Tibial nerve (tissue), 4 donors: ENCODE measurements around the gene AP4B1. TPM values are rescaled to one million over a fixed set of nuclear protein-coding genes. Genes with fewer than 3 reads are reported as not detected.

Source experiments
- DNase-seq, 2 donors: peaks; one replicate each; pipeline ENCODE4 v3.0.0-alpha.2; 2019; ENCODE audit warnings: low spot score in 2 of 2
- H3K27ac ChIP-seq, 4 donors: fragments of 200-600 bp; sonication (generic) in 3 of 4; one replicate each; pipeline ENCODE4 v1.5.1; 2017 to 2019; ENCODE audit warnings: mild to moderate bottlenecking in 1 of 4
- H3K27me3 ChIP-seq, 2 donors: fragments of 200-600 bp; sonication (generic) in 1 of 2; one replicate each; pipeline versions ENCODE4 v1.5.1 to v1.6.0; 2017 to 2019
- H3K36me3 ChIP-seq, 3 donors: fragments of 200-600 bp; sonication (generic); one replicate each; pipeline ENCODE4 v1.5.1; 2018 to 2019
- H3K4me1 ChIP-seq, 4 donors: fragments of 200-600 bp; sonication (generic) in 3 of 4; one replicate each; pipeline ENCODE4 v1.5.1; 2017 to 2019
- H3K4me3 ChIP-seq, 4 donors: fragments of 200-600 bp; sonication (generic) in 3 of 4; one replicate each; pipeline ENCODE4 v1.5.1; 2017 to 2019; ENCODE audit warnings: mild to moderate bottlenecking in 1 of 4, moderate library complexity in 1 of 4
- H3K9me3 ChIP-seq, 4 donors: fragments of 200-600 bp; sonication (generic) in 3 of 4; one replicate each; pipeline ENCODE4 v1.5.1; 2017 to 2019
- CTCF ChIP-seq, 5 experiments: fragments of 200-600 bp in 3 of 5; fragments of 450-650 bp in 2 of 5; sonication (generic) in 3 of 5; IDR thresholded peaks; one replicate each; pipeline ENCODE4 v1.5.1; 2016 to 2019; ENCODE audit warnings: antibody characterized with exemption in 5 of 5, mild to moderate bottlenecking in 3 of 5, moderate library complexity in 2 of 5
- EP300 ChIP-seq, 2 donors: sonication (generic); formaldehyde crosslinking; IDR thresholded peaks; one replicate each; pipeline ENCODE4 v1.6.1; 2017; ENCODE audit warnings: antibody characterized with exemption in 2 of 2, mild to moderate bottlenecking in 1 of 2
- POLR2A ChIP-seq, 2 donors: fragments of 450-650 bp; IDR thresholded peaks; one replicate each; pipeline ENCODE4 v1.6.1; 2017; ENCODE audit warnings: antibody characterized with exemption in 2 of 2, mild to moderate bottlenecking in 2 of 2, moderate library complexity in 2 of 2
- WGBS, 2 donors: methylation state at CpG; one replicate each; pipeline ENCODE4 v1.1.5; 2018; 5-methylcytosine and 5-hydroxymethylcytosine counted together
- total RNA-seq, 4 donors: library from RNA; depleted of rRNA; stranded (reverse); fragments of >200 nt; gene quantifications; one replicate each; pipeline ENCODE4 v1.1.0, GENCODE V29; 2016

AP4B1 gene
- total RNA-seq, 4 donors from 2014 or later, result 22.1 to 39.9 (median 34.5) TPM

- Histone ChIP-seq H3K9me3 (no peaks in the 10 kb centered on the region), H3K4me1 (peaks cover 0 to 7% (median 0%) of the 10 kb centered on the region in 4 donors), H3K27me3 (no peaks in the 10 kb centered on the region), H3K36me3 (no peaks in the 10 kb centered on the region), H3K4me3 (no peak overlapping the region), H3K27ac (peak overlapping the region in 1 of 4 donors; percentile 4)
- whole genome bisulfite sequencing, 2 donors, result 71 to 85% methylated on average over 1 of the region's 1 CpG
- no peak for DNase-seq
- TF ChIP-seq EP300 (IDR thresholded peaks at IDR 0.05), result no peak
- no peak for TF ChIP-seq CTCF (IDR thresholded peaks at IDR 0.05)
- TF ChIP-seq POLR2A (IDR thresholded peaks at IDR 0.05), result no peak
Observed at GRCh38 chr1:113874012-113874879, 30.4 kb downstream of the AP4B1 start.

- peak overlapping the region in 3 of 4 donors; percentile 52 to 73 (median 59) for H3K27ac ChIP-seq
- H3K36me3 ChIP-seq, result no peaks in the 10 kb centered on the region
- DNase-seq, result no peak
- no peak for TF ChIP-seq POLR2A (IDR thresholded peaks at IDR 0.05)
- no peak for TF ChIP-seq CTCF (IDR thresholded peaks at IDR 0.05)
- peak in 1 of 2 donors; percentile 52 for TF ChIP-seq EP300 (IDR thresholded peaks at IDR 0.05)
- H3K4me3 ChIP-seq, result no peak overlapping the region
- H3K4me1 ChIP-seq, result peaks cover 0 to 7% (median 0%) of the 10 kb centered on the region in 4 donors
- H3K9me3 ChIP-seq, result no peaks in the 10 kb centered on the region
- no peaks in the 10 kb centered on the region for H3K27me3 ChIP-seq
Observed at GRCh38 chr1:113872219-113872935, 32.2 kb downstream of the AP4B1 start.

- peak within 1 kb of the TSS in 3 of 4 donors; percentile 52 to 73 (median 59) for H3K27ac ChIP-seq
- no peak for TF ChIP-seq CTCF (IDR thresholded peaks at IDR 0.05)
- no peak for TF ChIP-seq POLR2A (IDR thresholded peaks at IDR 0.05)
- peak in 1 of 2 donors; percentile 38 for TF ChIP-seq EP300 (IDR thresholded peaks at IDR 0.05)
- H3K36me3 ChIP-seq, result no peaks in the 10 kb centered on the region
- peaks cover 0 to 7% (median 0%) of the 10 kb centered on the region in 4 donors for H3K4me1 ChIP-seq
- no peaks in the 10 kb centered on the region for H3K9me3 ChIP-seq
- DNase-seq, result peak in 1 of 2 donors; percentile 21
- peak within 1 kb of the TSS in 2 of 4 donors; percentile 20 to 31 for H3K4me3 ChIP-seq
- 48 to 56% methylated on average over 4 of the region's 4 CpGs for WGBS, 2 donors
- no peaks in the 10 kb centered on the region for H3K27me3 ChIP-seq
Observed at GRCh38 chr1:113871597-113872113, 32.9 kb downstream of the AP4B1 start, which contains the start of gene PTPN22. TSS of gene PTPN22 (minus strand) at chr1:113871712.

- no peaks in the 10 kb centered on the region for H3K36me3 ChIP-seq
- H3K27me3 ChIP-seq, result no peaks in the 10 kb centered on the region
- peaks cover 0 to 7% (median 0%) of the 10 kb centered on the region in 4 donors for H3K4me1 ChIP-seq
- H3K27ac ChIP-seq, result peak overlapping the region in 2 of 4 donors; percentile 34 to 73
- H3K9me3 ChIP-seq, result no peaks in the 10 kb centered on the region
- H3K4me3 ChIP-seq, result peak overlapping the region in 2 of 4 donors; percentile 20 to 31
- 87 to 91% methylated on average over 3 of the region's 3 CpGs for WGBS, 2 donors
- no peak for DNase-seq
- no peak for TF ChIP-seq CTCF (IDR thresholded peaks at IDR 0.05)
- no peak for TF ChIP-seq EP300 (IDR thresholded peaks at IDR 0.05)
- TF ChIP-seq POLR2A (IDR thresholded peaks at IDR 0.05), result no peak
Observed at GRCh38 chr1:113870778-113871177, 33.8 kb downstream of the AP4B1 start.
